Loucy (cell line): ENCODE measurements around the gene STXBP6.

Experiments
- H2AFZ ChIP-seq: fragments of 200-600 bp; sonication (generic); 2 replicates; pipeline ENCODE4 v1.6.0; 2016; ENCODE audit warnings: antibody characterized with exemption, mild to moderate bottlenecking, low read length, moderate library complexity
- H3F3A ChIP-seq: fragments of 200-600 bp; 2 replicates; pipeline ENCODE4 v1.6.0; 2016; ENCODE audit warnings: antibody characterized with exemption, low read depth, mild to moderate bottlenecking
- H3K27me3 ChIP-seq: fragments of 200-600 bp; sonication (generic); 2 replicates; pipeline ENCODE4 v1.6.1; 2014; ENCODE audit warnings: low read length, mild to moderate bottlenecking; ENCODE audit not compliant: insufficient read depth, poor library complexity, severe bottlenecking
- H3K36me3 ChIP-seq: fragments of 200-600 bp; sonication (generic); 2 replicates; pipeline ENCODE4 v1.6.1; 2016; ENCODE audit warnings: low read length; ENCODE audit not compliant: insufficient read depth
- H3K4me1 ChIP-seq: fragments of 200-600 bp; sonication (generic); 2 replicates; pipeline ENCODE4 v1.5.1; 2014; ENCODE audit warnings: low read length, mild to moderate bottlenecking; ENCODE audit not compliant: insufficient read depth, poor library complexity, severe bottlenecking
- H3K4me2 ChIP-seq: fragments of 200-600 bp; sonication (generic); 2 replicates; pipeline ENCODE4 v1.6.0; 2014; ENCODE audit warnings: antibody characterized with exemption, low read length, low read depth, mild to moderate bottlenecking; ENCODE audit not compliant: poor library complexity, severe bottlenecking
- H3K4me3 ChIP-seq: fragments of 200-600 bp; sonication (generic); 2 replicates; pipeline ENCODE4 v1.5.1; 2014; ENCODE audit warnings: low read length, mild to moderate bottlenecking, mixed read lengths; ENCODE audit not compliant: poor library complexity, severe bottlenecking
- H3K79me2 ChIP-seq: fragments of 200-600 bp; sonication (generic); 2 replicates; pipeline ENCODE4 v1.6.1; 2014; ENCODE audit warnings: low read length; ENCODE audit not compliant: insufficient read depth
- H3K9ac ChIP-seq: fragments of 200-600 bp; sonication (generic); 2 replicates; pipeline ENCODE4 v1.6.0; 2014; ENCODE audit warnings: mild to moderate bottlenecking, low read depth, low read length, moderate library complexity; ENCODE audit not compliant: poor library complexity, severe bottlenecking
- H3K9me2 ChIP-seq: fragments of 200-600 bp; sonication (generic); replicated peaks from 2 replicates; pipeline ENCODE4 v1.6.1; 2016; ENCODE audit warnings: low read depth, low read length, mixed read lengths
- H3K9me3 ChIP-seq: fragments of 200-600 bp; sonication (generic); 2 replicates; pipeline ENCODE4 v1.6.1; 2014; ENCODE audit warnings: mild to moderate bottlenecking, antibody characterized with exemption, low read length, low read depth; ENCODE audit not compliant: insufficient read depth
- H4K20me1 ChIP-seq: fragments of 200-600 bp; sonication (generic); 2 replicates; pipeline ENCODE4 v1.6.0; 2014; ENCODE audit warnings: antibody characterized with exemption, low read length, mild to moderate bottlenecking; ENCODE audit not compliant: insufficient read depth, poor library complexity, severe bottlenecking
- CTCF ChIP-seq: fragments of 200-600 bp; sonication (generic); conservative IDR thresholded peaks from 2 replicates; pipeline ENCODE4 v1.5.1; 2014; ENCODE audit warnings: mild to moderate bottlenecking, antibody characterized with exemption, low read length
- EZH2phosphoT487 ChIP-seq: fragments of 200-600 bp; IDR thresholded peaks from 2 replicates; pipeline ENCODE4 v1.6.1; 2018; ENCODE audit warnings: antibody characterized with exemption, mild to moderate bottlenecking, moderate library complexity, borderline replicate concordance

The STXBP6 gene

DNA sequence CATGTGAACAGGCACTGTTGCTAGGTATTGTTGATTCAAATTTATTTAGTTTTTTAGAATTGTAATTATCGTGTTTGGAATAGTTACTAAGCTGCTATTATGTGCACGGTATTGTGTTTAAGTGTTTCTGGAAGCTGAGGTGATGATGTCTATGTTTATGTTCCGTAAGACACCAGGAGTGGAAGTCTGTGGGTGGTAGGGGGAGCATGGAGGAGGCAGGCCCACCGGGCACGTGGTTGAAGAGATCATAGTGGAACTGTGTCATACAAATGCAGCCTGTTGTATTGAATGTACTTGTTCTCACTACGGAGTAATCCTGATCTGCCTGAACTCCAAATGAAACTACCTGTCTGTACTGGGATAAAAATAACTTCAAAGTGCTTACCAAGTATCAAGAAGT, 36.1 kb upstream of the STXBP6 start:
- Histone ChIP-seq H2AFZ (no peak overlapping the region), H3K9ac (no peak overlapping the region), H3K27me3 (no peaks in the 10 kb centered on the region), H3K9me3 (no peaks in the 10 kb centered on the region), H3K4me1 (peaks cover 21% of the 10 kb centered on the region), H4K20me1 (no peaks in the 10 kb centered on the region), H3K4me2 (no peak overlapping the region), H3K4me3 (no peak overlapping the region), H3K79me2 (no peaks in the 10 kb centered on the region), H3K9me2 (no peaks in the 10 kb centered on the region), H3F3A (no peaks in the 10 kb centered on the region), H3K36me3 (no peaks in the 10 kb centered on the region)
- TF ChIP-seq EZH2phosphoT487 (no peak), CTCF (no peak)

GRCh38 chr14:25080682-25081081, 30.7 kb upstream of the STXBP6 start:
- Histone ChIP-seq H3K4me2 (no peak overlapping the region), H3K9me3 (no peaks in the 10 kb centered on the region), H3F3A (no peaks in the 10 kb centered on the region), H4K20me1 (no peaks in the 10 kb centered on the region), H3K4me1 (no peaks in the 10 kb centered on the region), H3K79me2 (no peaks in the 10 kb centered on the region), H3K27me3 (no peaks in the 10 kb centered on the region), H3K9me2 (no peaks in the 10 kb centered on the region), H2AFZ (no peak overlapping the region), H3K9ac (no peak overlapping the region), H3K36me3 (no peaks in the 10 kb centered on the region), H3K4me3 (no peak overlapping the region)
- TF ChIP-seq EZH2phosphoT487 (no peak), CTCF (no peak)

DNA sequence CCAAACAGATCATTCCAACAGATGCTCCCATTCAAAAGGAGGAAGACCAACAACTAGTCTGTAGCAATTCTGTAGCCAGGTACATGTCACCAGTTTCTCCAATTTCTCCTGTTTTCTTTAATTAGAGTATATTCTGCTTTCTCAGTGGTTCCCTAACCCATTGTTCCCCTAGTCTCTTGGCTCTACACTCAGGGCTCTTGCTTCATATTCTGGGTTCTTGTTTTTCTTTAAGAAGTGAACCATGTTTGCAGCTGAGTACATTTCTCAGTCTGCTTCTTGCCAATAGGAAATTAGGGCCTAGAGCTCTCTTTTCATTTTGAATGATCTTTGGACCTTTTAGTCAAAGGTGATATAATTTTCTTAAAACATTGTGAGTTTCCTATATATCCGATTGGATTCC, 29.4 kb upstream of the STXBP6 start:
- Histone ChIP-seq H3F3A (no peaks in the 10 kb centered on the region; the same call in 1 of the 2 replicates), H3K4me1 (no peaks in the 10 kb centered on the region), H3K79me2 (no peaks in the 10 kb centered on the region), H3K36me3 (no peaks in the 10 kb centered on the region), H3K9me3 (no peaks in the 10 kb centered on the region), H3K27me3 (no peaks in the 10 kb centered on the region), H3K9me2 (no peaks in the 10 kb centered on the region), H3K4me2 (no peak overlapping the region), H4K20me1 (no peaks in the 10 kb centered on the region), H3K9ac (no peak overlapping the region), H3K4me3 (no peak overlapping the region), H2AFZ (no peak overlapping the region)
- TF ChIP-seq CTCF (no peak), EZH2phosphoT487 (no peak)
